WERI-Rb-1 (cell line): ENCODE results near the gene BAZ2B.

Experiments
- DNase-seq: peaks from one replicate; pipeline ENCODE4 v3.0.0-alpha.2; 2020
- H3K27ac ChIP-seq: fragments of 250-450 bp; sonication (Bioruptor Pico); 2 replicates; pipeline ENCODE4 v1.5.1; 2020; ENCODE audit warnings: mild to moderate bottlenecking, moderate library complexity
- H3K27me3 ChIP-seq: fragments of 250-450 bp; sonication (Bioruptor Pico); 2 replicates; pipeline ENCODE4 v1.5.1; 2021; ENCODE audit warnings: mild to moderate bottlenecking, low read depth, moderate library complexity; ENCODE audit not compliant: insufficient read depth, severe bottlenecking
- H3K36me3 ChIP-seq: fragments of 250-450 bp; sonication (Bioruptor Pico); 2 replicates; pipeline ENCODE4 v1.5.1; 2020; ENCODE audit warnings: mild to moderate bottlenecking, moderate library complexity
- H3K4me3 ChIP-seq: 2 replicates; pipeline ENCODE4 v1.5.1; 2011; ENCODE audit warnings: low read depth, mild to moderate bottlenecking, control low read depth, low read length
- H3K9me3 ChIP-seq: fragments of 250-450 bp; sonication (Bioruptor Pico); 2 replicates; pipeline ENCODE4 v1.5.1; 2021; ENCODE audit warnings: mild to moderate bottlenecking, moderate library complexity; ENCODE audit not compliant: severe bottlenecking
- CTCF ChIP-seq: IDR thresholded peaks from 2 replicates; pipeline ENCODE4 v1.5.1; 2011; ENCODE audit warnings: low read depth, mild to moderate bottlenecking, control low read depth, inconsistent platforms, low read length

The BAZ2B gene

GRCh38 chr2:159506764-159507440 lies 109.4 kb downstream of the BAZ2B start:
- no peak for DNase-seq
- H3K36me3 ChIP-seq, result no peaks in the 10 kb centered on the region
- H3K27me3 ChIP-seq, result no peaks in the 10 kb centered on the region
- no peak overlapping the region for H3K4me3 ChIP-seq
- H3K9me3 ChIP-seq, result no peaks in the 10 kb centered on the region
- no peak for TF ChIP-seq CTCF
- no peak overlapping the region for H3K27ac ChIP-seq

GRCh38 chr2:159506202-159506601 lies 110.1 kb downstream of the BAZ2B start:
- no peaks in the 10 kb centered on the region for H3K27me3 ChIP-seq
- no peak overlapping the region for H3K27ac ChIP-seq
- no peaks in the 10 kb centered on the region for H3K9me3 ChIP-seq
- TF ChIP-seq CTCF, result no peak
- DNase-seq, result no peak
- H3K36me3 ChIP-seq, result no peaks in the 10 kb centered on the region
- H3K4me3 ChIP-seq, result no peak overlapping the region

GRCh38 chr2:159505196-159505595 lies 111.2 kb downstream of the BAZ2B start:
- DNase-seq, result no peak
- no peak overlapping the region for H3K4me3 ChIP-seq
- no peak overlapping the region for H3K27ac ChIP-seq
- TF ChIP-seq CTCF, result no peak
- H3K9me3 ChIP-seq, result peaks cover 3% of the 10 kb centered on the region
- peaks cover 4% of the 10 kb centered on the region for H3K36me3 ChIP-seq
- no peaks in the 10 kb centered on the region for H3K27me3 ChIP-seq

- Histone ChIP-seq H3K9me3 (peaks cover 3% of the 10 kb centered on the region), H3K27me3 (no peaks in the 10 kb centered on the region), H3K27ac (no peak overlapping the region), H3K36me3 (peaks cover 10% of the 10 kb centered on the region), H3K4me3 (no peak overlapping the region)
- DNase-seq, result no peak
- TF ChIP-seq CTCF, result no peak
Observed at GRCh38 chr2:159501743-159502142, 114.6 kb downstream of the BAZ2B start.

- DNase-seq, result no peak
- H3K27ac ChIP-seq, result no peak overlapping the region
Observed at GRCh38 chr2:159497847-159498246, 118.5 kb downstream of the BAZ2B start.

More at GRCh38 chr2:159497847-159498246, 118.5 kb downstream of the BAZ2B start:
- Histone ChIP-seq H3K9me3 (peaks cover 3% of the 10 kb centered on the region), H3K27me3 (no peaks in the 10 kb centered on the region), H3K4me3 (no peak overlapping the region), H3K36me3 (peaks cover 10% of the 10 kb centered on the region)
- no peak for TF ChIP-seq CTCF
